ENCODE data around the gene LCN10. TPM values are rescaled to one million over a fixed set of nuclear protein-coding genes. Genes with fewer than 3 reads are reported as not detected.
"Not testable (repeated sequence)": the region's sequence is repeated elsewhere in the genome, so short reads cannot be mapped to it uniquely, and the experiment has no call there.

The LCN10 gene
- total RNA-seq, 1 donor from 2014 or later = 8.3 TPM

GRCh38 chr9:136712690-136713544, 29.8 kb downstream of the LCN10 start:
- Histone ChIP-seq H3K36me3 (no peaks in the 10 kb centered on the region), H3K4me1 (peaks cover 20% of the 10 kb centered on the region), H3K9me3 (no peaks in the 10 kb centered on the region), H3K4me3 (peak overlapping the region; percentile 42 to 48), H3K27me3 (peaks cover 3% of the 10 kb centered on the region), H3K27ac (no peak overlapping the region)
- DNase-seq (ENCODE audit: extremely low spot score in 2 of 2) = no peak
- TF ChIP-seq CTCF (IDR thresholded peaks at IDR 0.05) (no peak), POLR2A (IDR thresholded peaks at IDR 0.05) (no peak), POLR2AphosphoS5 (IDR thresholded peaks at IDR 0.05; ENCODE audit: insufficient read depth in 1 of 2, low read depth in 1 of 2) (no peak)
- intact Hi-C loops (cut with DNase I) = no loop called here

GRCh38 chr9:136711751-136712689, 30.7 kb downstream of the LCN10 start, which contains the start of gene DIPK1B:
Gene DIPK1B, plus strand, starts transcription at chr9:136712572. Its CDS starts 94 bp downstream, at chr9:136712666.
- DNase-seq (ENCODE audit: extremely low spot score in 2 of 2) = no peak
- intact Hi-C loops (cut with DNase I) = no loop called here
- H3K27me3 ChIP-seq = peaks cover 3% of the 10 kb centered on the region
- peaks cover 20% of the 10 kb centered on the region for H3K4me1 ChIP-seq
- peak within 1 kb of the TSS; percentile 42 to 48 for H3K4me3 ChIP-seq
- no peaks in the 10 kb centered on the region for H3K9me3 ChIP-seq
- TF ChIP-seq POLR2A (IDR thresholded peaks at IDR 0.05) = no peak
- no peak for TF ChIP-seq CTCF (IDR thresholded peaks at IDR 0.05)
- no peak for TF ChIP-seq POLR2AphosphoS5 (IDR thresholded peaks at IDR 0.05; ENCODE audit: insufficient read depth in 1 of 2, low read depth in 1 of 2)
- H3K27ac ChIP-seq = no peak within 1 kb of the TSS
- no peaks in the 10 kb centered on the region for H3K36me3 ChIP-seq

- not testable (repeated sequence) for H3K27me3 ChIP-seq, H3K4me3 ChIP-seq
- peak in 1 of 2 donors; percentile 46 for TF ChIP-seq POLR2AphosphoS5 (IDR thresholded peaks at IDR 0.05; ENCODE audit: insufficient read depth in 1 of 2, low read depth in 1 of 2)
Observed at GRCh38 chr9:136711219-136711648, 31.5 kb downstream of the LCN10 start.

GRCh38 chr9:136710543-136710942, 32.2 kb downstream of the LCN10 start:
- no peak overlapping the region for H3K4me3 ChIP-seq
- H3K27ac ChIP-seq = no peak overlapping the region
- no peak for DNase-seq (ENCODE audit: extremely low spot score in 2 of 2)
- TF ChIP-seq CTCF (IDR thresholded peaks at IDR 0.05) = no peak
- TF ChIP-seq POLR2AphosphoS5 (IDR thresholded peaks at IDR 0.05; ENCODE audit: insufficient read depth in 1 of 2, low read depth in 1 of 2) = no peak
- TF ChIP-seq POLR2A (IDR thresholded peaks at IDR 0.05) = no peak
- intact Hi-C loops (cut with DNase I) = no loop called here
- peaks cover 20% of the 10 kb centered on the region for H3K4me1 ChIP-seq
- H3K9me3 ChIP-seq = no peaks in the 10 kb centered on the region
- no peaks in the 10 kb centered on the region for H3K36me3 ChIP-seq
- H3K27me3 ChIP-seq = peaks cover 3% of the 10 kb centered on the region

More at GRCh38 chr9:136711219-136711648, 31.5 kb downstream of the LCN10 start:
- H3K36me3 ChIP-seq; intact Hi-C loops (cut with DNase I); H3K27ac ChIP-seq; DNase-seq (ENCODE audit: extremely low spot score in 2 of 2); H3K9me3 ChIP-seq: not testable (repeated sequence)
- H3K4me1 ChIP-seq = peaks cover 20% of the 10 kb centered on the region

- H3K4me1 ChIP-seq = peaks cover 14% of the 10 kb centered on the region
- no peak for DNase-seq (ENCODE audit: extremely low spot score in 2 of 2)
- no peak overlapping the region for H3K27ac ChIP-seq
- H3K36me3 ChIP-seq = no peaks in the 10 kb centered on the region
- H3K9me3 ChIP-seq = no peaks in the 10 kb centered on the region
- H3K27me3 ChIP-seq = peaks cover 3% of the 10 kb centered on the region
- TF ChIP-seq POLR2AphosphoS5 (IDR thresholded peaks at IDR 0.05; ENCODE audit: insufficient read depth in 1 of 2, low read depth in 1 of 2) = no peak
- TF ChIP-seq POLR2A (IDR thresholded peaks at IDR 0.05) = no peak
- TF ChIP-seq CTCF (IDR thresholded peaks at IDR 0.05) = no peak
- H3K4me3 ChIP-seq = no peak overlapping the region
- intact Hi-C loops (cut with DNase I) = no loop called here
Observed at GRCh38 chr9:136709454-136710109, 33.2 kb downstream of the LCN10 start.

All from vagina (tissue), 2 donors.